Endothelial cell of umbilical vein (primary cell): Measurements from ENCODE around the gene BBS2.

ENCODE experiments used
- CTCF ChIP-seq, 2 donors: IDR thresholded peaks; 1 replicate in 1 of 2; 2 replicates in 1 of 2; pipeline ENCODE4 v1.5.1; 2011; ENCODE audit warnings: low read length in 2 of 2, mild to moderate bottlenecking in 2 of 2, moderate library complexity in 2 of 2, control low read depth in 1 of 2, inconsistent platforms in 1 of 2, low read depth in 1 of 2; ENCODE audit not compliant: insufficient read depth in 1 of 2; ENCODE audit errors: extremely low read depth in 1 of 2
- JUN ChIP-seq: IDR thresholded peaks from 2 replicates; pipeline ENCODE4 v1.6.1; 2011; ENCODE audit warnings: borderline replicate concordance, low read depth; ENCODE audit not compliant: insufficient read length, insufficient read depth
- MAX ChIP-seq: IDR thresholded peaks from 2 replicates; pipeline ENCODE4 v1.6.1; 2011; ENCODE audit not compliant: insufficient read depth, insufficient read length
- POLR2A ChIP-seq: IDR thresholded peaks from 2 replicates; pipeline ENCODE4 v1.6.1; 2012; ENCODE audit warnings: low read depth, mild to moderate bottlenecking, control low read depth, low read length

- TF ChIP-seq CTCF (IDR thresholded peaks at IDR 0.05; ENCODE audit: extremely low read depth in 1 of 2, insufficient read depth in 1 of 2, low read depth in 1 of 2, low read length in 2 of 2): no peak
- no peak for TF ChIP-seq MAX
- no peak for TF ChIP-seq POLR2A
- peak; percentile 47 for TF ChIP-seq JUN
These were observed 5.4 kb upstream of the BBS2 start for GRCh38 chr16:56525236-56525635.
